GM10266 (cell line): ENCODE results near the gene SLFN14.

Source experiments
- DNase-seq: peaks from one replicate; pipeline ENCODE4 v3.0.0; 2012; ENCODE audit errors: extremely low spot score
- TF ChIP-seq, protein P1 (sequence below): IDR thresholded peaks from 2 replicates; pipeline ENCODE4 v1.5.1; 2012; ENCODE audit warnings: mild to moderate bottlenecking, low read depth; ENCODE audit not compliant: control insufficient read depth, insufficient read depth; ENCODE audit errors: missing control alignments

Gene SLFN14

DNA sequence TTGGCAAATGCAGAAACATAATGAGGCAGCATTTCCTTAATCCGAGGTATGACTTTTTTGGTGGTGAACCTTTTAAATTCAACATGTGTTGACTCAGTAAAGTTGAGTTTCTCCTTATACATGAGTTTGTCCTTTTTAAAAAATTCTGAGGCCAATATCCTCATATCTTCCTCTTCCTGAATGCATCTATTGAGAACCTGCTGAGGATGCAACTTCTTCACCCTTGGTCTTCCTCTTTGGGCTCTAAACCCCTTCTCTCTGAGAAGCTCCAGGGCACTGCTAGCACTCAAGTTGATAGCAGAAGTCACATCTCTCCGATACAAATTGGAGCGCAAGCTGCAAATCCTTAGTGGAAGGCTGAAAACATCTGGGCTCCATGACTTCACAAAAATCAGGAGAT lies 3.3 kb downstream of the SLFN14 start:
- no peak for DNase-seq
- TF ChIP-seq, protein P1, sequence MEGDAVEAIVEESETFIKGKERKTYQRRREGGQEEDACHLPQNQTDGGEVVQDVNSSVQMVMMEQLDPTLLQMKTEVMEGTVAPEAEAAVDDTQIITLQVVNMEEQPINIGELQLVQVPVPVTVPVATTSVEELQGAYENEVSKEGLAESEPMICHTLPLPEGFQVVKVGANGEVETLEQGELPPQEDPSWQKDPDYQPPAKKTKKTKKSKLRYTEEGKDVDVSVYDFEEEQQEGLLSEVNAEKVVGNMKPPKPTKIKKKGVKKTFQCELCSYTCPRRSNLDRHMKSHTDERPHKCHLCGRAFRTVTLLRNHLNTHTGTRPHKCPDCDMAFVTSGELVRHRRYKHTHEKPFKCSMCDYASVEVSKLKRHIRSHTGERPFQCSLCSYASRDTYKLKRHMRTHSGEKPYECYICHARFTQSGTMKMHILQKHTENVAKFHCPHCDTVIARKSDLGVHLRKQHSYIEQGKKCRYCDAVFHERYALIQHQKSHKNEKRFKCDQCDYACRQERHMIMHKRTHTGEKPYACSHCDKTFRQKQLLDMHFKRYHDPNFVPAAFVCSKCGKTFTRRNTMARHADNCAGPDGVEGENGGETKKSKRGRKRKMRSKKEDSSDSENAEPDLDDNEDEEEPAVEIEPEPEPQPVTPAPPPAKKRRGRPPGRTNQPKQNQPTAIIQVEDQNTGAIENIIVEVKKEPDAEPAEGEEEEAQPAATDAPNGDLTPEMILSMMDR: no peak

DNA sequence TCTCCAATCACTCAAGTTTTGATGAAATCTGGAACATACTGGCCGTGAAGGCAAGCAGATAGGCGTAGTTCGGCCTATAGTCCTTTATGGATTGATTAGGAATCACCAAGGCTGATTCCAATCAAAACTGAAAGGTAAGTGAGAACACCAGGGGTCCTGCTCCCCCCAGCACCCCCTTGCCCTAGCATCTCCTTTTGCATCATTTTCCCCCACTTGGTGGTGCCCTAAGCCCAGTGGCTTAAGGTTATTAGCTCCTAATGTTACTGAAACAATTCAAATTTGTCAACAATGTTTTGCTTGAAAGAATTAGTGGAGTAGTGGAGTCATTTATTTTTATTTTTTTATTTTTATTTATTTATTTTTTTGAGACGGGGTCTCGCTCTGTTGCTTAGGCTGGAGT lies 4.9 kb downstream of the SLFN14 start:
- TF ChIP-seq, protein P1: peak; percentile 55
- no peak for DNase-seq

DNA sequence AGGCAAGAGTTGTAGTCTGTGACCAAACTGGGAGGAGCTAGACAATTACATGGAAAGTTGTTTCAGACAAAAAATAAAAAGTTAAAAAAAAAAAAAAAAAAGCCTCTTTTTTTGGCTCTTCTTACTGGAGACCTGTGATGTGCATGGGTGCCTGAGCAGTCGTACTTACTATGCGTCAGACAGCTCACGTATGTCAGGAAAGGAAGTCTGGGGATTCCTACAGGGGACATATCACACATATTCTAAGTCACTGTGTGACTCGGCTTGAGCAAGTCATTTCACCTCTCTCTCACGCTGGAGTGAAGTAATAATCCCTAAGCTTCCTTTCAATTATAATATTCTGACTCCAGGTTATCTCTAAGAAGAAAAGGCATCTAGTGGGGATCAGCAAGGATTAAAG lies 6.0 kb downstream of the SLFN14 start:
- no peak for DNase-seq
- TF ChIP-seq, protein P1: no peak

DNA sequence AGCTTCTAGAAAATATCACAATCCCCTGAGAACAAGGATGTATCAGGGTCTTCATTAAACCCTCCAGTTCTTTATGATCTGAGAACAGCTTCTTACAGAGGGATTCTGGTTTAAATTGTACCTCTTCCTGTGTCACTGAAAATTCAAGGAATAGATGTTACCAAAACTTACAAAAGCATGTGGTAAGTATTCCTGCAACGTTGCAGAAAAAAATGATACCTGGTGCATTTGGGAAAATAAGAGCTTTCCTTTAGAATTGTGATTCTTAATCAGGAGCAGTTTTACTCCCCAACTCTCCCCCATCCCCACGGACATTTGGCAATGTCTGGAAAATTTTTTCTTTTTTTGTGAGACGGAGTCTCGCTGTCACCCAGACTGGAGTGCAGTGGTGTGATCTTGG lies 7.3 kb downstream of the SLFN14 start:
- TF ChIP-seq, protein P1: no peak
- DNase-seq: no peak

DNA sequence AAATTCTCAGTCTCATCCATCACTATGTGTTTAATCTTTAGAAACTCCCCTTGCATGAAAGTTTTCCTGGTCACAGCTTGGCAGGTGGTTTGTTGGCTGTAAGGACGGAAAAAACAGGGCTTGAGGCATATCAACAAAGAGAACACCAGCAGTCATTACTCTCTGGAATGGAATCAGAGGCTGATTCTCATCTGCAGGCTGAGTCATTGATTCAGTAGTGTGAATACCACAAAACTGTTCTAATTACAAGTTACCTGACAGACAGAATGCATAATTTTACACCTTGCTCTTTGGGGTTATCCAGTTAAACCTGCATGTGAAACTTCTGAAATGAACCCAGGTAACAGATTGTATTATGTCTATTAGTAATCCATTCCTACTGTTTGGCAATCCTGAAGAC lies 11.6 kb downstream of the SLFN14 start:
- no peak for DNase-seq
- TF ChIP-seq, protein P1: no peak

DNA sequence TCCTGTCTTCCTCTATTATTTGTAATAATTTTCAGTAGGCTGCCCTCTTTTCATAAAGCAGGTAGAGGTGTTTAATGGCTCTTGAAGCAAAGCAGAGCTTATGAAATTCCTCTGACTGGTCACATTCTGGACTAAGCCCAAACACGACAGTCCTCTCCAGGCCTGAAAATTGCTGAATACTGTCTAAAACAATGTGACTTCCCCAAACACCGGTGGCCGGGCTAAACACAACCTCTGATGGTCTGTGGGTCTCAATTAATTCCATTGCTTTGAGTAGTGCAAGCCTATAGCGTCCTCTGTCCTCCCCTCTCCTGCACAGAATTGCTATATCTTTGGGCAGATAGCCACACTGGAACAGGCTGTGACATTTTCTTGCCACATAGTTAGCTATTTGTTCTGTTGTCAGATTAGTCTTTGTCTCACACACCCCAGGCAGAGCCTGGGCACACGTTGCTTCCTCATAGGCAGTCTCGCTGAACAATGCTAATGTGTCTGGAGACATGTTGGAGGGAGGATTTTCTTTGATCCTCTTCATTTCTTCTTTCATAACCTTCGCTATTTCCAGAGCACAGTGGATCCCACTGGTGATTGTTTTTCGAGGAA lies 12.3 kb downstream of the SLFN14 start:
- TF ChIP-seq, protein P1: no peak

DNA sequence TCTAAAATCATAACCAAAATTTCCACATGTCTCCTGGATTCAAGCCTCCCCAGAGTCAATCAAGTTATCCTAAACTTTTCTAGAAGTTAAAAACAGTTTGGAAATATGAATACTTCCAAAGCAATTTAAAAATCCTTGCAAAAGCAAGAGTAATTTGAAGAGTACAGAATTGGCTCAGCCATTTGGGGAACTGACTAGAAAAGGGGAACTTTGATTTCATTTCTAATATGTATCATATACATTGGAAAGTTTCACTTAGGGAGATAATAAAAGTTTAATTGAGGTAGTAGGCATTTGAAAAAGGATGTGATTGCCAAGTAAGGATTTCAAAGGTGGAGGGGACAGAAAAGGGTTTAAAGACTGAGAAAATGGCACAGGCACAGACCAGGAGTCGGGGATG lies 14.1 kb downstream of the SLFN14 start:
- TF ChIP-seq, protein P1: no peak
- no peak for DNase-seq

More for the DNA sequence above, 12.3 kb downstream of the SLFN14 start:
- DNase-seq: no peak
